Loucy (cell line): ENCODE data around the gene KCNA3.
A peak's percentile ranks its signal among the peaks of the same experiment; 100 is the strongest.

ENCODE experiments used
- H2AFZ ChIP-seq: fragments of 200-600 bp; sonication (generic); 2 replicates; pipeline ENCODE4 v1.6.0; 2016; ENCODE audit warnings: antibody characterized with exemption, mild to moderate bottlenecking, low read length, moderate library complexity
- H3F3A ChIP-seq: fragments of 200-600 bp; 2 replicates; pipeline ENCODE4 v1.6.0; 2016; ENCODE audit warnings: antibody characterized with exemption, low read depth, mild to moderate bottlenecking
- H3K27me3 ChIP-seq: fragments of 200-600 bp; sonication (generic); 2 replicates; pipeline ENCODE4 v1.6.1; 2014; ENCODE audit warnings: low read length, mild to moderate bottlenecking; ENCODE audit not compliant: insufficient read depth, poor library complexity, severe bottlenecking
- H3K36me3 ChIP-seq: fragments of 200-600 bp; sonication (generic); 2 replicates; pipeline ENCODE4 v1.6.1; 2016; ENCODE audit warnings: low read length; ENCODE audit not compliant: insufficient read depth
- H3K4me1 ChIP-seq: fragments of 200-600 bp; sonication (generic); 2 replicates; pipeline ENCODE4 v1.5.1; 2014; ENCODE audit warnings: low read length, mild to moderate bottlenecking; ENCODE audit not compliant: insufficient read depth, poor library complexity, severe bottlenecking
- H3K4me2 ChIP-seq: fragments of 200-600 bp; sonication (generic); 2 replicates; pipeline ENCODE4 v1.6.0; 2014; ENCODE audit warnings: antibody characterized with exemption, low read length, low read depth, mild to moderate bottlenecking; ENCODE audit not compliant: poor library complexity, severe bottlenecking
- H3K4me3 ChIP-seq: fragments of 200-600 bp; sonication (generic); 2 replicates; pipeline ENCODE4 v1.5.1; 2014; ENCODE audit warnings: low read length, mild to moderate bottlenecking, mixed read lengths; ENCODE audit not compliant: poor library complexity, severe bottlenecking
- H3K79me2 ChIP-seq: fragments of 200-600 bp; sonication (generic); 2 replicates; pipeline ENCODE4 v1.6.1; 2014; ENCODE audit warnings: low read length; ENCODE audit not compliant: insufficient read depth
- H3K9ac ChIP-seq: fragments of 200-600 bp; sonication (generic); 2 replicates; pipeline ENCODE4 v1.6.0; 2014; ENCODE audit warnings: mild to moderate bottlenecking, low read depth, low read length, moderate library complexity; ENCODE audit not compliant: poor library complexity, severe bottlenecking
- H3K9me2 ChIP-seq: fragments of 200-600 bp; sonication (generic); replicated peaks from 2 replicates; pipeline ENCODE4 v1.6.1; 2016; ENCODE audit warnings: low read depth, low read length, mixed read lengths
- H3K9me3 ChIP-seq: fragments of 200-600 bp; sonication (generic); 2 replicates; pipeline ENCODE4 v1.6.1; 2014; ENCODE audit warnings: mild to moderate bottlenecking, antibody characterized with exemption, low read length, low read depth; ENCODE audit not compliant: insufficient read depth
- H4K20me1 ChIP-seq: fragments of 200-600 bp; sonication (generic); 2 replicates; pipeline ENCODE4 v1.6.0; 2014; ENCODE audit warnings: antibody characterized with exemption, low read length, mild to moderate bottlenecking; ENCODE audit not compliant: insufficient read depth, poor library complexity, severe bottlenecking
- EZH2phosphoT487 ChIP-seq: fragments of 200-600 bp; IDR thresholded peaks from 2 replicates; pipeline ENCODE4 v1.6.1; 2018; ENCODE audit warnings: antibody characterized with exemption, mild to moderate bottlenecking, moderate library complexity, borderline replicate concordance
- TF ChIP-seq, protein P1 (sequence below): fragments of 200-600 bp; sonication (generic); conservative IDR thresholded peaks from 2 replicates; pipeline ENCODE4 v1.5.1; 2014; ENCODE audit warnings: mild to moderate bottlenecking, antibody characterized with exemption, low read length

KCNA3 gene

DNA sequence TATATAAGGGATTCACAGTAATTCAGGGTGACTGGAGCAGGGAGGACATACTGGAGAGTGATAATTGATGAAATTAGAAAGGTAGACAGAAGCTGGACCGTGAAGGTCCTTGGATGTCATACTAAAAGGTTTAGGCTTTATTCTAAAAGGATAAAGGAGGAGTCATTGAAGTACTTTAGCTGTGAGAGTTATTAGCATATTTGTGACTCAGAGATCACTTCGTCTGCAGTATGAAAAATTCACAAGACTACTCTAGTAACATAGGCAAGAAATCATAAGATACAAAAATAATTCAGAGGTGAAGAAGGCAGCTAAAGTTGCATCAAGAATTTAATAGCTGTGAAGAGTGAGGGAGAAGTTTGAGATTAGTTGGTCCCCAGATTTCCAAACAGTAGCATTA is 26.3 kb downstream of the KCNA3 start:
- peaks cover 18% of the 10 kb centered on the region for H3K27me3 ChIP-seq
- H3K79me2 ChIP-seq = no peaks in the 10 kb centered on the region
- H3K36me3 ChIP-seq = no peaks in the 10 kb centered on the region
- H3K9me3 ChIP-seq = no peaks in the 10 kb centered on the region
- no peak overlapping the region for H3K4me2 ChIP-seq
- H3K9ac ChIP-seq = no peak overlapping the region
- 0 out of 2 replicates have a peak, but pooled peaks cover 3% of the 10 kb centered on the region for H3F3A ChIP-seq
- TF ChIP-seq, protein P1, sequence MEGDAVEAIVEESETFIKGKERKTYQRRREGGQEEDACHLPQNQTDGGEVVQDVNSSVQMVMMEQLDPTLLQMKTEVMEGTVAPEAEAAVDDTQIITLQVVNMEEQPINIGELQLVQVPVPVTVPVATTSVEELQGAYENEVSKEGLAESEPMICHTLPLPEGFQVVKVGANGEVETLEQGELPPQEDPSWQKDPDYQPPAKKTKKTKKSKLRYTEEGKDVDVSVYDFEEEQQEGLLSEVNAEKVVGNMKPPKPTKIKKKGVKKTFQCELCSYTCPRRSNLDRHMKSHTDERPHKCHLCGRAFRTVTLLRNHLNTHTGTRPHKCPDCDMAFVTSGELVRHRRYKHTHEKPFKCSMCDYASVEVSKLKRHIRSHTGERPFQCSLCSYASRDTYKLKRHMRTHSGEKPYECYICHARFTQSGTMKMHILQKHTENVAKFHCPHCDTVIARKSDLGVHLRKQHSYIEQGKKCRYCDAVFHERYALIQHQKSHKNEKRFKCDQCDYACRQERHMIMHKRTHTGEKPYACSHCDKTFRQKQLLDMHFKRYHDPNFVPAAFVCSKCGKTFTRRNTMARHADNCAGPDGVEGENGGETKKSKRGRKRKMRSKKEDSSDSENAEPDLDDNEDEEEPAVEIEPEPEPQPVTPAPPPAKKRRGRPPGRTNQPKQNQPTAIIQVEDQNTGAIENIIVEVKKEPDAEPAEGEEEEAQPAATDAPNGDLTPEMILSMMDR = no peak
- TF ChIP-seq EZH2phosphoT487 = no peak
- H3K4me1 ChIP-seq = peaks cover 16% of the 10 kb centered on the region
- H4K20me1 ChIP-seq = no peaks in the 10 kb centered on the region
- H2AFZ ChIP-seq = no peak overlapping the region
- no peaks in the 10 kb centered on the region for H3K9me2 ChIP-seq
- H3K4me3 ChIP-seq = no peak overlapping the region

DNA sequence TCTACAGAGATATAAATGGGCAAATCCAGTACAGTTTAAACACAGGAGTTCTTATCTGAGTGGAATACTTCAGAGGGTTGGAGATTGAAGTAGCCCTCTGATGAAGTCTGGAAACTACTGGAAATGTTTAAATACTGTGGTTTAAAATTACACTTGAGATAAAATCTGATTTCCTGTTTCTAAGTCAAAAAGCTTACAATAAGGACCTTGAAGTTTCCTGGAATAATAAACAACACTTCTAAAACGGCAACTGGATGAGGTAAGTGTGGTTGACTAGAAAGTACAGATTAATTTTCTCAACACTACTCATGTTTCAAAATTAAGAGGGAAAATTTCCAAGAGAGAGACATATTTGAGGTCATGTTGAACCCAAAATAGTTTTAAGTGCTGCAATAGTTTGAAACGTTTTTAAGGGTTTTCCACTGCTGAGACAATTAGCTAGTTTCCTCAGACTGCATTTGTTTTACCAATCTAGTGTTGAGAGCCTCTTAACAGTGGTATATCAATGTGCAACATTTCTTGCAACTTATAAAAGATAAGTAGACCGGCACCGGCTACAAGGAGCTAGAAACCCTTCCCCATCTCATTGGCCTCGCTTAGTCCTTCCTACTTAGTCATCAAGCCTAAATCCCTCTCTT is 27.4 kb downstream of the KCNA3 start:
- Histone ChIP-seq H3K9me2 (no peaks in the 10 kb centered on the region), H3K36me3 (no peaks in the 10 kb centered on the region), H3K9me3 (no peaks in the 10 kb centered on the region), H3K27me3 (peaks cover 18% of the 10 kb centered on the region), H3K9ac (no peak overlapping the region), H3K4me2 (peak overlapping the region; percentile 24), H3F3A (0 out of 2 replicates have a peak, but pooled peaks cover 3% of the 10 kb centered on the region), H3K79me2 (no peaks in the 10 kb centered on the region), H3K4me1 (peaks cover 16% of the 10 kb centered on the region), H2AFZ (no peak overlapping the region), H3K4me3 (no peak overlapping the region), H4K20me1 (no peaks in the 10 kb centered on the region)
- TF ChIP-seq, protein P1 = no peak
- TF ChIP-seq EZH2phosphoT487 = no peak

DNA sequence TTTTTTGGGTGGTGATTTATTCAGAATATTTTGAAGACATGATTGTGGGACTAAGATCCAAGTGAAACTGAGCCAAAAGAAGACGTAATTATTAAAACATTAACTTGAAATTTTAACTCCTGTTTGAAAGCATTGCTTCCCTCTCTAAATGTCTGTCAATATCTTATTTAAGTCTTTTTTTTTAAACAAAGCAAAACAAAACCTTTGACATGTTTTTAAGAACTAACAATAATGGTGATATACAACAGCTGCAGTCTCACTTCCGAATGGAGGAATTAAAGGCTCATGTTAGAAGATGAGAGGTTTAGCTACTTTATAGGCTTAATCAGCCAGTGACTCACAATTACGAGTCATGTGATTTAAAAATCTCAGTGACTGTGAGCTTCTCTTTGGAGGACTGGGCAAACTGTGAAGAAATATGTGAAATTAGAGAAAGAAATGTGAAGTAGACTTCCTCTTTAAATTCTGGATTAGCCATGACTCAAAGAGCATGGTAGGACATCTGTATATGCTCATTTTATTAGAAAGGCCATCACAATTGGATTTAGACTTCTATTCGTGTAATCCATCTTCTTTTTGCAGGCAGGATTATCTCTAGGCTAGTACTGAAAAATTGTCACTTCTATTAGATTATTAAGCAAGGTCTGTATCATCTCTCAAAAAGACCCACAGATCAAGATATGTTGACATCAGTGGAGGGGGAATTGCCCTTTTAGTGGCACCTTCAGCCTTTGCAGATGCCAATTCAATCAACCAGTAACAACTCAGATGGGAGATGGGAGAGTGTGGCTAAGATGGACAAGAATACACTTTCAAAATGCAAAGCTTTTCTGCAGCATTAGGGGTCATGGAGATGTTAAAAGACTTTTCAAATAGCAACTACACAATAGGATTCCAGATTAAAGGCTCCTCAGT is 28.7 kb downstream of the KCNA3 start:
- Histone ChIP-seq H3K4me3 (no peak overlapping the region), H3K27me3 (peaks cover 18% of the 10 kb centered on the region), H3K4me1 (peaks cover 16% of the 10 kb centered on the region), H3K9ac (no peak overlapping the region), H4K20me1 (no peaks in the 10 kb centered on the region), H3K4me2 (no peak overlapping the region), H3K9me2 (no peaks in the 10 kb centered on the region), H3K9me3 (no peaks in the 10 kb centered on the region), H2AFZ (no peak overlapping the region), H3K79me2 (no peaks in the 10 kb centered on the region), H3F3A (0 out of 2 replicates have a peak, but pooled peaks cover 3% of the 10 kb centered on the region), H3K36me3 (no peaks in the 10 kb centered on the region)
- no peak for TF ChIP-seq EZH2phosphoT487
- TF ChIP-seq, protein P1 = no peak
